ENCODE data around the gene CAPN3. TPM values are rescaled to one million over a fixed set of nuclear protein-coding genes. Genes with fewer than 3 reads are reported as not detected.
"Not testable (repeated sequence)": the region's sequence is repeated elsewhere in the genome, so short reads cannot be mapped to it uniquely, and the experiment has no call there.

The CAPN3 gene
- total RNA-seq, 4 donors from 2014 or later, result 0.82 to 8.8 (median 5.8) TPM

GRCh38 chr15:42335074-42335473, 24.2 kb upstream of the CAPN3 start:
- WGBS, 2 donors, result 92 to 100% methylated on average over 2 of the region's 2 CpGs
- Histone ChIP-seq H3K4me3 (no peak overlapping the region), H3K4me1 (no peaks in the 10 kb centered on the region), H3K27ac (no peak overlapping the region), H3K9me3 (peaks cover 0 to 22% (median 8%) of the 10 kb centered on the region in 3 donors), H3K36me3 (peaks cover 0 to 52% (median 0%) of the 10 kb centered on the region in 3 donors), H3K27me3 (no peaks in the 10 kb centered on the region)
- DNase-seq, result no peak
- TF ChIP-seq CTCF (IDR thresholded peaks at IDR 0.05), result no peak
- no peak for TF ChIP-seq POLR2A (IDR thresholded peaks at IDR 0.05)
- intact Hi-C loops (cut with DNase I), result no loop called here

GRCh38 chr15:42336650-42337049, 22.7 kb upstream of the CAPN3 start:
- peaks cover 0 to 46% (median 0%) of the 10 kb centered on the region in 3 donors for H3K36me3 ChIP-seq
- intact Hi-C loops (cut with DNase I); H3K27me3 ChIP-seq; H3K4me3 ChIP-seq; DNase-seq; H3K27ac ChIP-seq; H3K4me1 ChIP-seq: not testable (repeated sequence)
- 90% methylated on average over 1 of the region's 1 CpG for WGBS, 2 donors
- peaks cover 0 to 22% (median 8%) of the 10 kb centered on the region in 3 donors for H3K9me3 ChIP-seq

- 97% methylated on average over 3 of the region's 3 CpGs for WGBS, 2 donors
- not testable (repeated sequence) for H3K27ac ChIP-seq
These were observed 22.2 kb upstream of the CAPN3 start for GRCh38 chr15:42337104-42337503.

GRCh38 chr15:42338500-42338899, 20.8 kb upstream of the CAPN3 start:
- H3K9me3 ChIP-seq, result peaks cover 0 to 22% (median 8%) of the 10 kb centered on the region in 3 donors
- TF ChIP-seq POLR2A (IDR thresholded peaks at IDR 0.05), result no peak
- TF ChIP-seq CTCF (IDR thresholded peaks at IDR 0.05), result no peak
- H3K36me3 ChIP-seq, result peaks cover 0 to 54% (median 0%) of the 10 kb centered on the region in 3 donors
- 75 to 76% methylated on average over 2 of the region's 2 CpGs for WGBS, 2 donors
- no peak for DNase-seq
- no peak overlapping the region for H3K27ac ChIP-seq
- no peaks in the 10 kb centered on the region for H3K27me3 ChIP-seq
- intact Hi-C loops (cut with DNase I), result no loop called here
- no peak overlapping the region for H3K4me3 ChIP-seq
- no peaks in the 10 kb centered on the region for H3K4me1 ChIP-seq

More at GRCh38 chr15:42337104-42337503, 22.2 kb upstream of the CAPN3 start:
- Histone ChIP-seq H3K9me3 (peaks cover 0 to 22% (median 8%) of the 10 kb centered on the region in 3 donors), H3K36me3 (peaks cover 0 to 47% (median 0%) of the 10 kb centered on the region in 3 donors)
- H3K27me3 ChIP-seq; DNase-seq; H3K4me3 ChIP-seq; intact Hi-C loops (cut with DNase I); H3K4me1 ChIP-seq: not testable (repeated sequence)

GRCh38 chr15:42343596-42344232, 15.6 kb upstream of the CAPN3 start:
- Histone ChIP-seq H3K4me3 (no peak overlapping the region), H3K27me3 (no peaks in the 10 kb centered on the region), H3K27ac (no peak overlapping the region), H3K4me1 (no peaks in the 10 kb centered on the region), H3K9me3 (no peaks in the 10 kb centered on the region), H3K36me3 (peaks cover 0 to 85% (median 0%) of the 10 kb centered on the region in 3 donors)
- no peak for DNase-seq
- 92 to 95% methylated on average over 5 to 6 of the region's 6 CpGs for WGBS, 2 donors
- no peak for TF ChIP-seq POLR2A (IDR thresholded peaks at IDR 0.05)
- TF ChIP-seq CTCF (IDR thresholded peaks at IDR 0.05), result no peak
- intact Hi-C loops (cut with DNase I), result no loop called here

- H3K4me1 ChIP-seq, result no peaks in the 10 kb centered on the region
- TF ChIP-seq CTCF (IDR thresholded peaks at IDR 0.05) (no peak), POLR2A (IDR thresholded peaks at IDR 0.05) (no peak)
- peaks cover 0 to 90% (median 0%) of the 10 kb centered on the region in 3 donors for H3K36me3 ChIP-seq
- no peak for DNase-seq
- peak overlapping the region in 2 of 4 donors; percentile 18 to 44 for H3K27ac ChIP-seq
- 39 to 49% methylated on average over 5 of the region's 5 CpGs for WGBS, 2 donors
- H3K9me3 ChIP-seq, result no peaks in the 10 kb centered on the region
- intact Hi-C loops (cut with DNase I), result no loop called here
- no peaks in the 10 kb centered on the region for H3K27me3 ChIP-seq
- no peak overlapping the region for H3K4me3 ChIP-seq
These were observed 14.5 kb upstream of the CAPN3 start for GRCh38 chr15:42344763-42345162.

All from esophagus squamous epithelium (tissue), 5 donors.